HS-5 (cell line): ENCODE results near the gene ZNF335.
A peak's percentile ranks its signal among the peaks of the same experiment; 100 is the strongest.
"Not testable (repeated sequence)": the region's sequence is repeated elsewhere in the genome, so short reads cannot be mapped to it uniquely, and the experiment has no call there.

Experiments used
- DNase-seq: peaks from one replicate; pipeline ENCODE4 v3.0.0-alpha.2; 2012; ENCODE audit warnings: low read depth

Gene ZNF335

GRCh38 chr20:45910670-45911485 lies 61.1 kb downstream of the ZNF335 start:
- DNase-seq: no peak

DNA sequence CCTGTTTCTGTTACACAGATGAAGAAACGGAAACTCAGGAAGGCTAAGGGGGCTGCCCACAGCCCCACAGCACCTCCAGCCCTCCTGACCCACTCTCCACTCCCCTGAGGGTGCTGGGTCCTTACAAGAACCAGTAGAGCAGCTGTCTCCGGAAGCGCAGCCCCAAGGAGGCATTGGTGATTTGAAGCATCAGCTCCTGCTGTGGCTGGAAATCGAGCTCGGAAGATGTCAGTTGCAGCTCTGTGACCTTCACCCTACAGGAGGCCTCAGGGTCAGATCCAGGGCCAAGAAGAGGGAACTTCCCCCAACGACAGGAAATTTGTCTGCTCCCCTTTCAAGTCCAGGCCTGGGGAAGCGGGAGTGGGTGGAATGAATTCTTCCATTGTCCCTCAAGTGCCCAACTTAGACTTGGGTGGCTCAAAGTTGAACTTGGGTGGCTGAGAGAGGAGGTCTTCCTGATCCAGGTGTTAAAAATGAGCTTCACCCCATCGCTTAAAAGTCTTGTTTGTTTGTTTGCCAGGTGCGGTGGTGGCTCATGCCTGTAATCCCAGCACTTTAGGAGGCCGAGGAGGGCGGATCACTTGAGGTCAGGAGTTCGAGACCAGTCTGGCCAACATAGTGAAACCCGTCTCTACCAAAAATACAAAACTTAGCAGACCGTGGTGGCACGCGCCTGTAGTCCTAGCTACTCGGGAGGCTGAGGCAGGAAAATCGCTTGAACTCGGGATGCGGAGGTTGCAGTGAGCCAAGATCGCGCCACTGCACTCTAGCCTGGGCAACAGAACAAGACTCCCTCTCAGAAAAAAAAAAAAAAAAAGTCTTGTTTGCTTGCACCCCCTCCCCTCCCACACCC lies 62.0 kb downstream of the ZNF335 start:
- no peak for DNase-seq

GRCh38 chr20:45909336-45909808 lies 62.6 kb downstream of the ZNF335 start:
- no peak for DNase-seq

DNA sequence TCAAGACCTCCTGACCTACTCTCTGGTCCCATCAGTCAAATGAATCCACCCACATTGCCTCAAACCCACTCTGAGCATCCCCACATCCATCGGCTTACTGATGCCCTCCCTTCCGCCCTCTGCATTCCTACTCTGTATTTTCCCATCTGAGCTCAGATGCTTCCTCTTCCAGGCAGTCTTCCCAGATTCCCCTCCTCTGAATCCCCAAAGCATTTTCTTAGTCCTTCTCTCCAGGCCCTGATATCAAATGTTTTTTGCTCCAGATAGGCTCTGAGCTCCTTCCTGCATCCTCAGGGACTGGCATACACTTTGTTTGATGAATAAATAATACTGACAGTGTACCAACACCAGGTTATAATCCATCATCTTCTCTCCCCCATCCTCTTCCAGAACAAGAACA lies 63.9 kb downstream of the ZNF335 start:
- no peak for DNase-seq

- no peak for DNase-seq
Observed at GRCh38 chr20:45907219-45907948, 64.6 kb downstream of the ZNF335 start.

DNA sequence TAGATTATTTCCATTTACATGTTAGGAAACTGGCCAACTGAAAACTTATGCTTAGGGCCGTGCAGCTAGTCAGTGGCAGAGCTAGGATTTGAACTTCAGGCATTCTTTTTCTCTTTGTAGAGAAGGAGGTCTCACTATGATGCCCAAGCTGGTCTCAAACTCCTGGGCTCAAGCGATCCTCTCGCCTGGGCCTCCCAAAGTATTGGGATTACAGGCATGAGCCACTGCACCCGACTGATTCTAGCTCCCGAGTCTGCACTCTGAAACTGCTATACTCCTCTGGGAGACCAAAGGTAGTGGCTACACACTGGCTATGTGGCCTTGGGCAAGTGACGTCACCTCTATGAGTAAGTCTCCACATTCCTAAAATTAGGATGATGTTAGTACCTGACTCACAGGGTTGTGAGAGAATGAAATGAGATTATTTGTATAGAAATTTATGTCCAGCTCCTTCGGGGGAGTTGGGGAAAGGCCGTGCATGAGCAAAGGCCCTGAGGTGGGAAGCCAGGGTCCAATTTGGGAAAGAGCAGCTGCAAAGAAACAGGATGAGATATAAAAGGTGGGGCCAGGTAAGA lies 66.4 kb downstream of the ZNF335 start:
- DNase-seq: peak; percentile 91

DNA sequence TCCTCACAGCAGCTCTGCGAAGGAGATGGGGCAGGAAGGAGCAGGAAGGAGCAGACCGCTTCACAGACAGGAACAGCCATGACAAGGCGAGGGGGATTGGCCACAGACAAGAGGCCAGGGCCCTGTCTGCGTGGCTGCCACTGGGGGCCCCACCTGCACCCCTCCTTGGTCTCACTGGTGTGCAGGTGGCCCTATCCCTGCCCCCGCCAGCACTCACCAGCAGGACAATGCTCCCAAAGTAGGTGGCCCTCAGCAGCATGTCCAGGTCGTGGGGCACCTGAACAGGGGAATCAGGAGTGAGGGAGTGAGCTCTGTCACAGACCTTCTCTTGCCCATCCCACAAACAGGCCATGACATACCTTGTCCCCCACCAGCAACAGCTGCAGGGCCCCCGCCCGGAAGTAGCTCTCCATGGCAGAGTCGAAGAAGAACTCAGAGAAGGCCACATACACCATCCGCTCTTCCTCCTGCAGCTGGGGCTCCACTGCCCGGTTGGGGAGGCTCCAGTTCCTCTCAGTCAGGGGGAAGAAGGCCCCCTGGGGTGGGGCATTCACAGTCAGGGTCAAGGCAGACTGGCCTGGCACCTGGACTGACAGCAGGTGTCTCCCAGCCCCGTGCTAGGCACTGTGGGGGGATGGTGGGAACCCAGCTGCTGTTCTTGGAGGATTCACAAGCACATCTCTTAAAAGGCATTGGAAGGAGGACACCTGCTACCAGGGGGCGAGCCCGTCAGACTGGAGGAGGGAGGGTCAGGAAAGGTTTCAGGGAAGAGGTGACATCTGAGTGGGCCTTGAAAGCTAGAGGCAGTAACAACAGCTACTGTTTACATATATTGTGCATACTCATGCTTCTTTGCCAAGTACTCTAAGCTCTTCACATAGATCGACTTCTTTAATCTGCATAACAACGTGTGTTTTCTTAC lies 67.2 kb downstream of the ZNF335 start:
- no peak for DNase-seq

GRCh38 chr20:45902199-45902701 lies 69.8 kb downstream of the ZNF335 start:
- no peak for DNase-seq

- not testable (repeated sequence) for DNase-seq
Observed at GRCh38 chr20:45901332-45901731, 70.7 kb downstream of the ZNF335 start.

DNA sequence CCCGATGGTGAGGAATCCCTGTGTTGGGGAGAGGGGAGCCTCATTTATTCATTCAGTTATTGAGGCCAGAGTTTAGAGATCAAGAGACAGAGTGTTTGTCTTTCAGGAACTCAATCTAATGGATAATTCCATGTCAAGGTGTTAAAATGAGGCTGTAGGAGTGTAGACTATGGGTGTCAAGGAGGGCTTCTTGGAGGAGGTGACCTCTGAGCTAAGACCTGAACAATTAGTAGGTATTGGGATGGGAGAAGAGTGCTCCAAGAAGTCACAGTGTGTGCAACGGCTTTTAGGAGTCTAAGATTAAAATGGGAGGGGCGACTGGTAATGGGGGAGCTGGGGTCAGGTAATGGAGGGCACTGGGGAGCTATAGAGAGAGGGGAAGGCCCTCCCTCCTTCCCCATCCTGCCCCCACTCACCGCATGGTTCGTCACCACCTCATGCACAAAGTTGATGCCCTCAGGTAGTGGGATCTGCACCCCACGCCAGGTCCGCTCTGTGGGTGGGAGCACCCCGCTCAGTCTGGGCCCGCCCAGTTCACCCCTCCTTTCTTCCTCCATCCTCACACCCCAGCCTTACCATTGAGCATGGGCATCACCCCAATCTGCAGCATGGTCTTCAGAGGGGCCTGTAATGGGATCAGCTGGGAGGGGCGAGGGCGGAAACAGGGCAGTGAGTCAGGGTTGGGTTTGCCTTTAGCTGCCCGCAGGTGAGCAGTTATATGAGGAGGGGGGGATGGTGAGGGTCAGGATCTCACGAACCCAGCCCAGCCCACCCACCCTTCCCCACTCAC lies 72.8 kb downstream of the ZNF335 start:
- no peak for DNase-seq
